ENCODE results near the gene NTSR1.

NTSR1 gene

DNA sequence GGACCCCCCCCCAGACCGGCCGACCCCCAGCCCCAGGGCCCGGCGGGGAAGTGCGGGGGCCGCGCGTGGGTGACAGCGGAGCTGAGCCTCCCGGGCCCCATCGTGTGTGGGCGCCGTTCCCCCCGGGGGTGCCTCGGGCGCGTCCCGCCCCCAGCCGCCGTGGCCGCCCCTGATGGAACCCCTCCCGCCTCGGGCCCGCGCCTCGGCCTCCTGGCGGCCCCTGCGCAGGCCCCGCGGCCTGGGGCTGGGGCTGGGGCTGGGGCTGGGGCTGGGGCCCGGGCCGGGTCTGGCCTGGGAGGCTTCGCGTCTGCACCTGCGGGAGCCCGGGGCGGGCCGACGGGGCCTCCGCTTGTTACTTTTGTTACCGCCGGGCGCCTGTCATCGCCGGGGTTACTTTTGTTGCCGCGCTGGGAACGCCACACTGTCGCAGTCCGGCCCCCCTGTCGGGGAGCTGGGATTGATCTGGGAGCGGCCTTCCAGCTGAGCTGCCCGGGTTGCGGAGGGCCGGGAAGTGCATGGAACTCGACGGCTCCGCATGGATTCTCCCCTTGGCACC lies 96.6 kb downstream of the NTSR1 start:
- DNase-seq = no peak

DNA sequence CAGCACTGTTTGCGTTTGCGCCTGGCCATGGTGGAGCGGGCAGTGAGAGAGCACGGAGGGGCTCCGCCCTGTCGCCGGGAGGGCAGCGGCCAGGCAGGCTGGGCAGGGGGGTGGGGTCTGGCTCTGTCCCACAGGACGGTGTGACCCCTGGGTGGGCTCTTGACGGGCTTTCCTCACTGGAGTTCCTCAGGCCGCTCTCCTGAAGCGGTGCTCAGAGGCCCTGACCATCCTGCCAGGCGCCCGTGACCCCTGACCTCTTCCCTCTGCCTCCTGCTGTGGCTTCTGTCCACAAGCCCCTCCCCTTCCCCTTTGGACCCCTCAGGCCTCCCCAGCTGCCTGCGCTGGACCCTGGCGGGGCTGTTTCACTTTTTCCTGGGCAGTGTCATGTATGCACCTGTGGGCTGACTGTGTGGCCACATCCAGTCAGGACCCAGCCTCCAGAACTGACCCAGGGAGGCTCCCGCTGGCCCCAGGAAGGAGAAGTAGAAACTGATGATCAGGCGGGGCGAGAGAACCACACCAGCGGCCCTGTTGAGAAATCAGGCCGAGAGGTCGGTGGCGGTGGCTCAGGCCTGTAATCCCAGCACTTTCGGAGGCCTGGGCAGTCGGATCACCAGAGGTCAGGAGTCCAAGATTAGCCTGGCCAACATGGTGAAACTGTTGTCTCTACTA lies 97.2 kb downstream of the NTSR1 start:
- peak; percentile 23 for DNase-seq

DNA sequence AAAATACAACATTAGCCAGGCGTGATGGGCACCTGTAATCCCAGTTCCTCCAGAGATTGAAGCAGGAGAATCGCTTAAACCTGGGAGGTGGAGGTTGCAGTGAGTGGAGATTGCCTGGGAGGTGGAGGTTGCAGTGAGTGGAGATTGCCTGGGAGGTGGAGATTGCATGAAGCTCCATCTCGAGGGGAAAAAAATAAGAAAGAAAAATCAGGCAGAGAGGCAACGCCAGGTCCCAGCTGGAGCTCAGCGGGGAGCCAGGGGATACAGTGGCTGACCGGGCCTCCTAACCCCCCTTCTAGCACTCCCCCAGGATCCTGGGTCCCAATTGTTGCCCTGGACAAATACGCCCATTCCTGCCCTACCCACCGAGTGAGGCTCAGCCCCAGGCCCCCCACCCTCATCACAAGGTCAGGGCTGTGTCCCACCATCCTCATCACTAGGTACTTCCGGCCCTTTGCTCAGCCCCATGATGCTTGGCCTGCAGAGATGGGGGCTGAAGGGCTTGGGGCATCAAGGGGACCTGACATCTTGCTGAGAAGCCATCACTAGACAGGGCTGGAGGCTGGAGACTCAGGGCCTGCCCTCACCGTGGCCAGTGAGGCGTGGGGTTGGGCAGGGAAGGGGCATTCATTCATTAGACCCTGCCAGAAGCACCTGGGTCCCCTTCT lies 97.9 kb downstream of the NTSR1 start:
- DNase-seq = no peak

DNA sequence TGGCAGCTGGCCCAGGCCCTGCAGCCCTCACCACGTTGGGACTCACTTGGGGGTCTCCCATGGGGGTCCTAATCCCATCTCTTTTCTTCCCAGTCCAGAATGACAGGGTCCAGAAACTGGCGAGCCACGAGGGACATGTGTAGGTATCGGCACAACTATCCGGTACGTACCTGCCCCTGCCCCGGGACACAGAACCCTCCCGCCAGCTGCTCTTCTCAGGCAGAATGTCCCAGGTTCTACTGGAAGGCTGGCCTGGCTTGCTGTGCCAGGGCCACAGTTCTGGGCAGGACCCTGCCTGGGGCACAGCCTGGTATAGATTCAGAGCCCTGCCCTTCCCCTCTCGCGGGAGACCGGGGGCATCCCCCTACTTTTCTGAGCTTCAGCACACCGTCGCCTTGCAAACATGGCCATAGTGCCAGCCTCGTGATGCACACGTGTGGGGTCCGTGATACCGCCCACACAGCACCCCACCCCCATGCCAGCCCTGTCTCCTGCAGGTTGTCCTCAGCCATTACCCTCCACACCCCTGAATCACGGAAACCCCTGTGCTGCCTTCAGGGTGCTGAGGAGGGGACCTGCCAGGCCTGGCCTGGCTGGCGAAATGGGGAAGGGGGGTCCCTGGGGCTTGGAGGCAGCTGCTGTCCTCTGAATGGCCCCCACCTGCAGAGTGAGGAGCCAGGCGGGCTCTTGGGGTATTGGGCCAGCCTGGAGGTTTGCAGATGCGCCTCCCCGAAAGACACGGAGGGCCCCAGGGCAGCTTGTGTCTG lies 99.0 kb downstream of the NTSR1 start:
- DNase-seq = no peak

DNA sequence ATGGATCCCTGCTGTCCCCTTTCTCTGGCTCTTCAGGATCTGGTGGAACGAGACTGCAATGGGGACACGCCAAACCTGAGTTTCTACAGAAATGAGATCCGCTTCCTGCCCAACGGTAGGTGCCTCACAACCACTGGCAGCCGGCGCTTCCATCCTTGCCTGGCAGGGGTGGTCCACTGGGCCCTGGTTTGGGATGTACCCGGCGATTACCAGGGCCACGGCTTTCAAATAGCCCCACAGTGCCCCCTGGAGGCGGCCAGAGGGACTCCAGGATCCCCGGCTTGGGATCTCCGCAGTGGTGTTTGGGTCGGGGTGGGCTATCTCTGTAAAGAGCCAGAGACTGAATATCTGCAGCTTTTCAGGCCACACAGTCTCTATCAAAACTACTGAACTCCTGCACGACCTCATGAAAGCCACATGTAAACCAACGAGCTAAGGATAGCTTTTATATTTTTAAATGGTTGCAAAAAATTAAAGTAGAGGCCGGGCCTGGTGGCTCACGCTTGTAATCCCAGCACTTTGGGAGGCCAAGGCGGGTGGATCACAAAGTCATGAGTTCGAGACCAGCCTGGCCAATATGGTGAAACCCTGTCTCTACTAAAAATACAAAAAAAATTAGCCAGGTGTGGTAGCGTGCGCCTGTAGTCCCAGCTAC lies 99.7 kb downstream of the NTSR1 start:
- DNase-seq = no peak

DNA sequence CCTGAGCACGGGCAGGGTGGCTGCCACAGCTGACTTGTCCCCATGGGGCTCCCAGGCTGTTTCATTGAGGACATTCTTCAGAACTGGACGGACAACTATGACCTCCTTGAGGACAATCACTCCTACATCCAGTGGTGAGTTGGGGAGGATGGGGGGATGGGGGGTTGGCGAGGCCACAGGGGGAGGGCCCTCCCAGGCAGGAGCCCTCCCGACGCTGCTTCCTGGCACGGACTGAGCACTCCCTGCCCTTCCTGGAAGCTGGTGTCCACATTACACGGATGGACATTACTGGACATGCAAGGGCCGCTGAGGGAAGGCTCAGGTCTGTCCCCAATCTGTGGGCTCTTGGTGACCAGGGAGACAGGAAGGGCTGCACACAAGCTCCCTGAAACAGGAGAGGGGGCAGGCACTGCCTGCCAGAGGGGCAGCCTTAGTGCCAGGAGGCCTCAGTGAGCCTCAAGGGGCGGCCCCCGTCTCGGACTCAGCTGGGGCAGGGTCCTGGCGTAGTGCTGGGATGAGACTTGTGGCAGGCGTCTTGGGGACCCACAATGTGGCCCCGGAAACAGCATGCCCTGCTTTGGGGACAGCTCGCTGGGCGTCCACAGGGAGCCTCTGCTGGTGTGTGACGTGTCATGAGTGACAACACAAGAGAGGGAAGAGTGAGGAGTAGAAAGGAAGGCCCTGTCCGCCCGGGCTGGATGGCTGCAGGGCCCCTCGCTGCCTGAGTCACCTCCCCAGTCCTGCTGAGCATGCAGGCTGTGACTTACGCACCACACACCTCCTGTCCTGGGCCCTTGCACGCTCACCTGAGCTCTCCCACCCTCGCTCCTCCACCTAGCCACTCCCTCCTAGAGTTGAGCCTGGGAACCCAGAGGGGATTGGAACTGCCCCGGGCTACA lies 101.1 kb downstream of the NTSR1 start:
- no peak for DNase-seq

DNA sequence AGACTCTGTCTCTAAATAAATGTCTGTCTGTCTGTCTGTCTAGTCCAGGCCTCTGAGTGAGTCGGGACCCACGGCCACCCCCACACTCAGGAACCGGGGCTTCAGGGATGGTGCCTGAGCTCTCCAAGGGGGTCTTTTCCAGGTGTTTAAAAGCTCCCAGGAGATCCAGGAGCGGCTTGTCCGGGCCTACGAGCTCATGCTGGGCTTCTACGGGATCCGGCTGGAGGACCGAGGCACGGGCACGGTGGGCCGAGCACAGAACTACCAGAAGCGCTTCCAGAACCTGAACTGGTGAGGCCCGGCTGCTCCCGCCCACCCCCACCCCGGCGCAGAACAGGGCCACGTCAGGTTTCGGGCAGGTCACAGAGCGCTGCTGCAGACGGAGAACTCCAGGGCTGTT lies 102.7 kb downstream of the NTSR1 start:
- DNase-seq = no peak

DNA sequence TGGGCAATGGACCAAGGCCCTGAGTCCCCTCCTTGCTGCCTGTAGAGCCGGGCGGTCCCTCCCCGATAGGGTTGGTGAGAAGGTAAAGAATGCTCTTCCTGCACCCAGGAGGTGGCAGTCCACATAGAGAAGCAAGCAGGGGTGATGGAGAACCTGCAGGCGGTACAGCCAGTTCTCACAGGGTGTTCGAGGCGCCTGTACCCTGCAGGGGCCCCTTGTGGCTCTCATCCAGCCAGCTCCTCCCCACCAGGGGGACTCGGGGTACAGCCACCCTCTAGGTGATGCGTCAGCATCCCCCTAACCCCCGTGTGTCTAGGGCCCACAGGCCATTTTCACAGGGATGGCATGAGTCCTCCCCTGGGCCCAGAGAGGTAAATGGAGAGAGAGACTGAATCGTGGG lies 103.1 kb downstream of the NTSR1 start:
- no peak for DNase-seq
